ENCODE measurements around the gene CST5.

Gene CST5

GRCh38 chr20:23879328-23879798 lies at the start of gene CST5:
CST5 (minus strand) TSS chr20:23879748; CDS start chr20:23879676, 72 bp downstream.
- intact Hi-C loops (cut with DNase I; ENCODE audit: low total_unique reads), result no loop called here
- Histone ChIP-seq H3K27ac (no peak within 1 kb of the TSS), H3K27me3 (no peaks in the 10 kb centered on the region), H3K36me3 (no peaks in the 10 kb centered on the region), H3K4me3 (no peak within 1 kb of the TSS), H3K9me3 (no peaks in the 10 kb centered on the region), H3K4me1 (no peaks in the 10 kb centered on the region)
- DNase-seq, result peak in 1 of 2 donors; percentile 54
- TF ChIP-seq, protein P1, sequence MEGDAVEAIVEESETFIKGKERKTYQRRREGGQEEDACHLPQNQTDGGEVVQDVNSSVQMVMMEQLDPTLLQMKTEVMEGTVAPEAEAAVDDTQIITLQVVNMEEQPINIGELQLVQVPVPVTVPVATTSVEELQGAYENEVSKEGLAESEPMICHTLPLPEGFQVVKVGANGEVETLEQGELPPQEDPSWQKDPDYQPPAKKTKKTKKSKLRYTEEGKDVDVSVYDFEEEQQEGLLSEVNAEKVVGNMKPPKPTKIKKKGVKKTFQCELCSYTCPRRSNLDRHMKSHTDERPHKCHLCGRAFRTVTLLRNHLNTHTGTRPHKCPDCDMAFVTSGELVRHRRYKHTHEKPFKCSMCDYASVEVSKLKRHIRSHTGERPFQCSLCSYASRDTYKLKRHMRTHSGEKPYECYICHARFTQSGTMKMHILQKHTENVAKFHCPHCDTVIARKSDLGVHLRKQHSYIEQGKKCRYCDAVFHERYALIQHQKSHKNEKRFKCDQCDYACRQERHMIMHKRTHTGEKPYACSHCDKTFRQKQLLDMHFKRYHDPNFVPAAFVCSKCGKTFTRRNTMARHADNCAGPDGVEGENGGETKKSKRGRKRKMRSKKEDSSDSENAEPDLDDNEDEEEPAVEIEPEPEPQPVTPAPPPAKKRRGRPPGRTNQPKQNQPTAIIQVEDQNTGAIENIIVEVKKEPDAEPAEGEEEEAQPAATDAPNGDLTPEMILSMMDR (IDR thresholded peaks at IDR 0.05), result no peak

- H3K36me3 ChIP-seq, result no peaks in the 10 kb centered on the region
- intact Hi-C loops (cut with DNase I; ENCODE audit: low total_unique reads), result no loop called here
- TF ChIP-seq, protein P1 (IDR thresholded peaks at IDR 0.05), result no peak
- H3K9me3 ChIP-seq, result peaks cover 0 to 4% (median 0%) of the 10 kb centered on the region in 3 donors
- no peaks in the 10 kb centered on the region for H3K27me3 ChIP-seq
- no peak overlapping the region for H3K27ac ChIP-seq
- DNase-seq, result no peak
- no peaks in the 10 kb centered on the region for H3K4me1 ChIP-seq
- no peak overlapping the region for H3K4me3 ChIP-seq
Observed at GRCh38 chr20:23928788-23929187, 49.2 kb upstream of the CST5 start.

DNA sequence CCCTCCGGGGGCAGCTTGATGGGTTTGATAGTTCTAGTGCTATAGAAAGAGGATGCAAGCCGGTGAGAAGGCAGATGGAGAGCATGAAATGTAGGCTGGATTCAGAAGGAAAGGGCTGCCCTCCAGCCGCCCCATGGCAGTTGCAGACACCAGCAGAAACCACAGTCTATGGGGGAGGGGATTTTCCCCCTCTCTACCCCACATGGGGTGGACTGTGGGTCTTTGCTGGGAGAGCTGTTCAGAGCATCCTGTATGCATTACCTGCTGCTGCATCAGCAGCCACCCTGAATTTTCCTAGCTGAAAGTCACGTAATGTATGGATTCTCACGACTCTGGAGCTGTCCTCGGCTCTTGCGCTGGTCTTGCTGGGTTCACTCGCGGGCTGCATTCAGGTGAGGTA lies 48.8 kb upstream of the CST5 start:
- Histone ChIP-seq H3K27me3 (no peaks in the 10 kb centered on the region), H3K36me3 (no peaks in the 10 kb centered on the region), H3K4me1 (no peaks in the 10 kb centered on the region), H3K9me3 (peaks cover 0 to 4% (median 0%) of the 10 kb centered on the region in 3 donors), H3K4me3 (no peak overlapping the region), H3K27ac (no peak overlapping the region)
- no peak for DNase-seq
- TF ChIP-seq, protein P1 (IDR thresholded peaks at IDR 0.05), result no peak
- intact Hi-C loops (cut with DNase I; ENCODE audit: low total_unique reads), result no loop called here

GRCh38 chr20:23926944-23927872 lies 47.7 kb upstream of the CST5 start:
- no peak for DNase-seq
- Histone ChIP-seq H3K27me3 (no peaks in the 10 kb centered on the region), H3K4me1 (no peaks in the 10 kb centered on the region), H3K9me3 (peaks cover 0 to 4% (median 0%) of the 10 kb centered on the region in 3 donors), H3K36me3 (no peaks in the 10 kb centered on the region), H3K27ac (no peak overlapping the region), H3K4me3 (no peak overlapping the region)
- intact Hi-C loops (cut with DNase I; ENCODE audit: low total_unique reads), result no loop called here
- TF ChIP-seq, protein P1 (IDR thresholded peaks at IDR 0.05), result no peak

- TF ChIP-seq, protein P1 (IDR thresholded peaks at IDR 0.05), result no peak
- no peak overlapping the region for H3K27ac ChIP-seq
- H3K27me3 ChIP-seq, result no peaks in the 10 kb centered on the region
- no peak overlapping the region for H3K4me3 ChIP-seq
- H3K9me3 ChIP-seq, result peaks cover 0 to 4% (median 0%) of the 10 kb centered on the region in 3 donors
- intact Hi-C loops (cut with DNase I; ENCODE audit: low total_unique reads), result no loop called here
- no peaks in the 10 kb centered on the region for H3K36me3 ChIP-seq
- no peak for DNase-seq
- H3K4me1 ChIP-seq, result no peaks in the 10 kb centered on the region
Observed at GRCh38 chr20:23926526-23926880, 47.0 kb upstream of the CST5 start.
